Common myeloid progenitor, CD34-positive (primary cell): ENCODE measurements around the gene ADORA2B.
A peak's percentile ranks its signal among the peaks of the same experiment; 100 is the strongest.

Source experiments
- CTCF ChIA-PET: fragments of 350-600 bp; sonication (Branson Sonifier 250); formaldehyde crosslinking; loops from one replicate; lab custom pipeline; 2021; ENCODE audit warnings: antibody characterized with exemption; lab: Charles Lee
- POLR2A ChIA-PET: fragments of 350-600 bp; sonication (Branson Sonifier 250); formaldehyde crosslinking; loops from one replicate; lab custom pipeline; 2021; ENCODE audit warnings: antibody characterized with exemption; lab: Charles Lee
- DNase-seq, 3 donors: peaks; one replicate each; pipeline versions ENCODE4 v3.0.0 to v3.0.0-alpha.2; 2013
- H3K27ac ChIP-seq, 2 experiments: 1 replicate in 1 of 2; 2 replicates in 1 of 2; pipeline ENCODE4 v1.7.0; 2013; ENCODE audit warnings: inconsistent platforms in 2 of 2, low read length in 2 of 2, mild to moderate bottlenecking in 2 of 2, low read depth in 1 of 2, moderate library complexity in 1 of 2; ENCODE audit not compliant: severe bottlenecking in 2 of 2, insufficient read depth in 1 of 2, poor library complexity in 1 of 2
- H3K27me3 ChIP-seq, 5 experiments: replicated peaks in 2 of 5; 1 replicate in 3 of 5; 2 replicates in 2 of 5; pipeline versions ENCODE4 v1.6.1 to v1.7.0; 2013; ENCODE audit warnings: low read length in 4 of 5, mild to moderate bottlenecking in 2 of 5, moderate library complexity in 2 of 5, inconsistent platforms in 1 of 5; ENCODE audit not compliant: insufficient read depth in 5 of 5, control insufficient read depth in 4 of 5
- H3K36me3 ChIP-seq, 4 experiments: 1 replicate in 2 of 4; 2 replicates in 2 of 4; pipeline versions ENCODE4 v1.6.1 to v1.7.0; 2013; ENCODE audit warnings: low read length in 3 of 4, control low read depth in 1 of 4, mild to moderate bottlenecking in 1 of 4; ENCODE audit not compliant: control insufficient read depth in 4 of 4, insufficient read depth in 4 of 4
- H3K4me1 ChIP-seq, 4 experiments: 1 replicate in 3 of 4; 2 replicates in 1 of 4; pipeline versions ENCODE4 v1.6.1 to v1.7.1; 2013; ENCODE audit warnings: low read length in 3 of 4, mild to moderate bottlenecking in 3 of 4, control low read depth in 1 of 4, inconsistent platforms in 1 of 4, moderate library complexity in 1 of 4; ENCODE audit not compliant: control insufficient read depth in 4 of 4, insufficient read depth in 4 of 4; ENCODE audit errors: control extremely low read depth in 1 of 4
- H3K4me3 ChIP-seq, 7 experiments: 1 replicate in 4 of 7; 2 replicates in 3 of 7; pipeline versions ENCODE4 v1.5.1 to v1.7.0; 2013; ENCODE audit warnings: mild to moderate bottlenecking in 7 of 7, low read length in 6 of 7, moderate library complexity in 6 of 7, inconsistent platforms in 2 of 7, low read depth in 2 of 7, control low read depth in 1 of 7; ENCODE audit not compliant: insufficient read depth in 4 of 7, control insufficient read depth in 1 of 7; ENCODE audit errors: extremely low read depth in 1 of 7
- H3K9me3 ChIP-seq, 5 experiments: 1 replicate in 4 of 5; 2 replicates in 1 of 5; pipeline versions ENCODE4 v1.6.1 to v1.7.1; 2013; ENCODE audit warnings: low read length in 4 of 5, mild to moderate bottlenecking in 2 of 5, inconsistent platforms in 1 of 5, low read depth in 1 of 5, moderate library complexity in 1 of 5; ENCODE audit not compliant: control insufficient read depth in 4 of 5, insufficient read depth in 2 of 5; ENCODE audit errors: control extremely low read depth in 1 of 5
- WGBS: methylation state at CpG from one replicate; pipeline ENCODE4 v1.1.5; 2013; ENCODE audit not compliant: insufficient coverage; 5-methylcytosine and 5-hydroxymethylcytosine counted together

The ADORA2B gene

DNA sequence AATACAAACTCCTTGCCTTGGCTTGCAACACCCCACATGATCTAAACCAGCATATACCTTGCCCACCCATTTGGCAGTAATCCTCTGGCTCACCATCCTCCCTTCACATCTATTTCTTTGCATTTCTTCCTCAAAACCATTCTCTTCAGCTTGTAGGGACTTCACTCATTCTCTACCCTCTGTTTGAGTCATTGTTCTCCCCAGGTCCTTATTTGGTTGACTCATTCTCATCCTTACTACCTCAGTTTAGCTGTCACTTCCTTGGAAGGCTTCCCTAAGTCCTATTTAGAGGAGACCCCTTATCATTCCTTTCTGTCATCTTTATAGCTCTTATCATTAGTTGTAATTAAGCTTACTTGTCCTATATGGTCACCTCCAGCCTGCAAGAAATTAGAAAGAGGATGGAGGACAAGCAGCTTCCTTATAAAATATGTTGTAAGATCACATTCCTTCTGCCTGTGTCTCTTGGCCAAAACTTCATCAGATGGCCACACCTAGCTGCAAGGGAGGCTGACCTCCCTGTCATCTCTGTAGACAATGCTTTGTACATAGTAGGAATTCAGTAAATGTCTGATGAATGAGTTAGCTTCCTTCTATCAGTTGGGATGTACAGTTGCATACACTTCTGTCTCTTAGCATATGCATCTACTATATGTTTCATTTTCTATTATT is 56.4 kb downstream of the ADORA2B start:
- H3K36me3 ChIP-seq, result peaks cover 19 to 61% (median 49%) of the 10 kb centered on the region in 4 experiments
- POLR2A ChIA-PET, result no interaction called here
- no peak for DNase-seq
- no peak overlapping the region for H3K27ac ChIP-seq
- peaks cover 0 to 5% (median 3%) of the 10 kb centered on the region in 5 experiments for H3K9me3 ChIP-seq
- peaks cover 9 to 24% (median 17%) of the 10 kb centered on the region in 4 experiments for H3K4me1 ChIP-seq
- CTCF ChIA-PET, result interaction anchor here (0.6 to 2.9 kb wide), 4 partner anchors 8 to 91 kb away, joined by 3 to 10 read pairs (median 4); no protein-coding TSS in a partner anchor
- no peaks in the 10 kb centered on the region for H3K27me3 ChIP-seq
- peak overlapping the region in 5 of 7 experiments; percentile 19 to 92 (median 91) for H3K4me3 ChIP-seq

GRCh38 chr17:16002708-16003260 is 57.9 kb downstream of the ADORA2B start:
- Histone ChIP-seq H3K27ac (no peak overlapping the region), H3K36me3 (peaks cover 23 to 68% (median 57%) of the 10 kb centered on the region in 4 experiments), H3K9me3 (peaks cover 0 to 5% (median 3%) of the 10 kb centered on the region in 5 experiments), H3K4me1 (peaks cover 9 to 24% (median 16%) of the 10 kb centered on the region in 4 experiments), H3K27me3 (no peaks in the 10 kb centered on the region), H3K4me3 (no peak overlapping the region)
- DNase-seq, result no peak
- POLR2A ChIA-PET, result no interaction called here
- CTCF ChIA-PET, result no interaction called here
- WGBS, result 100% methylated on average over 1 of the region's 2 CpGs

- no peak overlapping the region for H3K4me3 ChIP-seq
- peak overlapping the region in 1 of 2 experiments; percentile 7 for H3K27ac ChIP-seq
- CTCF ChIA-PET, result interaction anchor here (1.0 kb wide), 1 partner anchor 12 kb away, joined by 3 read pairs; no protein-coding TSS in a partner anchor
- peaks cover 9 to 20% (median 11%) of the 10 kb centered on the region in 4 experiments for H3K4me1 ChIP-seq
- peaks cover 32 to 78% (median 66%) of the 10 kb centered on the region in 4 experiments for H3K36me3 ChIP-seq
- POLR2A ChIA-PET, result no interaction called here
- no peaks in the 10 kb centered on the region for H3K27me3 ChIP-seq
- WGBS, result 100% methylated on average over 1 of the region's 1 CpG
- no peak for DNase-seq
- peaks cover 0 to 5% (median 3%) of the 10 kb centered on the region in 5 experiments for H3K9me3 ChIP-seq
Observed at GRCh38 chr17:16003841-16004240, 58.9 kb downstream of the ADORA2B start.

- Histone ChIP-seq H3K4me3 (no peak overlapping the region), H3K27me3 (no peaks in the 10 kb centered on the region), H3K36me3 (peaks cover 37 to 87% (median 68%) of the 10 kb centered on the region in 4 experiments), H3K27ac (no peak overlapping the region), H3K9me3 (peaks cover 0 to 5% (median 3%) of the 10 kb centered on the region in 5 experiments), H3K4me1 (peaks cover 5 to 8% (median 8%) of the 10 kb centered on the region in 4 experiments)
- 100% methylated on average over 1 of the region's 1 CpG for WGBS
- no peak for DNase-seq
- ChIA-PET CTCF (interaction anchor here (1.3 kb wide), 1 partner anchor 21 kb away, joined by 3 read pairs; no protein-coding TSS in a partner anchor), POLR2A (interaction anchor here (0.6 to 0.7 kb wide), 2 partner anchors 30 to 320 kb away, joined by 3 to 4 read pairs; no protein-coding TSS in a partner anchor)
Observed at GRCh38 chr17:16005636-16006035, 60.7 kb downstream of the ADORA2B start.

DNA sequence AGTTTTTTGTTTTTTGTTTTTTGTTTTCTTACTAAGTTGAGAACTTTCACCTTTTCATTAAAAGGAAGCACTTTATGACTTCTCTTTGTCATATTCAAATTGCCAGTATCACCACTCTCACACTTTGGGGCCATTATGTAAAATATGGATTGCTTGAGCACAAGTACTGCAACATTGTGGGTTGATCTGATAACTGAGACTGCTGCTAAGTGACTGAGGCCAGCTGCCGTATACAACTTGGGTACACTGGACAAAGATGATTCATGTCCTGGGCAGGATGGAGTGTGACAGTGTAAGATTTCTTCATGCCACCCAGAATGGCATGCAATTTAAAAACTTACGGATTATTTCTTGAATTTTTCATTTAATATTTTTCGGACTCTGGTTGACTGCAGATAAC is 62.5 kb downstream of the ADORA2B start:
- DNase-seq, result no peak
- Histone ChIP-seq H3K9me3 (no peaks in the 10 kb centered on the region), H3K27me3 (no peaks in the 10 kb centered on the region), H3K4me3 (no peak overlapping the region), H3K27ac (no peak overlapping the region), H3K4me1 (no peaks in the 10 kb centered on the region), H3K36me3 (peaks cover 34 to 87% (median 67%) of the 10 kb centered on the region in 4 experiments)
- ChIA-PET POLR2A (no interaction called here), CTCF (no interaction called here)
- WGBS, result 100% methylated on average over 2 of the region's 3 CpGs

- no peaks in the 10 kb centered on the region for H3K27me3 ChIP-seq
- H3K9me3 ChIP-seq, result no peaks in the 10 kb centered on the region
- ChIA-PET CTCF (no interaction called here), POLR2A (no interaction called here)
- no peaks in the 10 kb centered on the region for H3K4me1 ChIP-seq
- no peak for DNase-seq
- H3K36me3 ChIP-seq, result peaks cover 11 to 56% (median 33%) of the 10 kb centered on the region in 4 experiments
- no peak overlapping the region for H3K27ac ChIP-seq
- 93% methylated on average over 1 of the region's 3 CpGs for WGBS
- H3K4me3 ChIP-seq, result no peak overlapping the region
Observed at GRCh38 chr17:16013943-16014407, 69.0 kb downstream of the ADORA2B start.

DNA sequence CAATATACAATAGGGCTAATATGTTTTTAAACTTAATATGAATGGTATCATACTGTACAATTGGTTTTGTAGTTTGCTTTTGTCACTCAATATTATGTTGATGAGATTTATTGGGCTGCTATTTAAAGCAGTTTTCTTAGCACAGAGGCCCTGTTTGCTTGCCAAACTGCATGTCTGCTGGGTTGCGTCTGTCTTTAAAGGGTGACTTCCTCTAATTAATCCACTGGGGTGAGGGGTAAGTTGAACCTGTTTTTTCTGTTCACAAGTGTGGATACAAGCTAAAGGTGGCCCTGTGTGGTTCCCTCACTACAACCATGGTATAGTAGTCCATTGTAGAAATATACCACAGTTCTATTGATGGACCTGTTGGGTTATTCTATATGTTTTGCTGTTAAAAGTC is 74.4 kb downstream of the ADORA2B start:
- no peak for DNase-seq
- H3K9me3 ChIP-seq, result no peaks in the 10 kb centered on the region
- POLR2A ChIA-PET, result no interaction called here
- peaks cover 6 to 48% (median 28%) of the 10 kb centered on the region in 4 experiments for H3K36me3 ChIP-seq
- WGBS, result no CpG with 5 or more reads among the region's 1 CpG
- no peaks in the 10 kb centered on the region for H3K27me3 ChIP-seq
- H3K4me1 ChIP-seq, result no peaks in the 10 kb centered on the region
- CTCF ChIA-PET, result no interaction called here
- no peak overlapping the region for H3K4me3 ChIP-seq
- no peak overlapping the region for H3K27ac ChIP-seq
